ENCODE results near the gene SPAG17.

SPAG17 gene

GRCh38 chr1:118132000-118132399 lies 53.0 kb downstream of the SPAG17 start:
- Histone ChIP-seq H3K27me3 (ENCODE audit: control insufficient read depth in 3 of 3, insufficient read depth in 3 of 3, low read depth in 1 of 3, low read length in 3 of 3) (no peaks in the 10 kb centered on the region), H3K23ac (ENCODE audit: low read depth, low read length, poor library complexity) (no peak overlapping the region), H3K4me1 (ENCODE audit: control insufficient read depth in 2 of 2, insufficient read depth in 1 of 2, low read depth in 1 of 2, low read length in 2 of 2) (peaks cover 0 to 12% of the 10 kb centered on the region in 2 donors), H3K4ac (ENCODE audit: low read length) (no peak overlapping the region), H2BK12ac (ENCODE audit: low read length) (no peak overlapping the region), H3K9ac (ENCODE audit: low read depth, low read length, poor library complexity) (no peak overlapping the region), H2BK5ac (ENCODE audit: low read length) (no peak overlapping the region), H4K8ac (ENCODE audit: low read depth, low read length) (no peak overlapping the region), H2BK15ac (ENCODE audit: low read length) (no peak overlapping the region), H3K27ac (replicated peaks; ENCODE audit: low read length) (no peak overlapping the region), H4K91ac (ENCODE audit: low read depth, low read length, poor library complexity) (no peak overlapping the region), H3K4me3 (ENCODE audit: low read length in 2 of 2) (peak overlapping the region in 1 of 2 donors; percentile 25), H3K9me3 (replicated peaks in 1 of 2; ENCODE audit: control insufficient read depth in 2 of 2, insufficient read depth in 1 of 2, low read depth in 1 of 2, low read length in 2 of 2) (no peaks in the 10 kb centered on the region), H3K36me3 (replicated peaks in 1 of 2; ENCODE audit: control insufficient read depth in 2 of 2, insufficient read depth in 2 of 2, low read length in 2 of 2) (no peaks in the 10 kb centered on the region), H2BK120ac (ENCODE audit: low read depth, low read length) (no peak overlapping the region), H2AK5ac (ENCODE audit: low read depth, low read length) (no peak overlapping the region), H3K18ac (ENCODE audit: low read length) (no peak overlapping the region), H3K4me2 (ENCODE audit: insufficient read depth, low read length, poor library complexity, severe bottlenecking) (no peak overlapping the region), H3K14ac (ENCODE audit: low read length) (no peak overlapping the region), H3K79me1 (ENCODE audit: low read depth, low read length) (no peaks in the 10 kb centered on the region), H2AFZ (ENCODE audit: low read length) (no peak overlapping the region)
- no peak for DNase-seq (ENCODE audit: low spot score)
- no CpG with 5 or more reads among the region's 5 CpGs for WGBS, 2 donors (ENCODE audit: extremely low coverage in 2 of 2, insufficient read length in 2 of 2, insufficient replicate concordance in 1 of 2)

- Histone ChIP-seq H3K9ac (ENCODE audit: low read depth, low read length, poor library complexity) (no peak overlapping the region), H2BK120ac (ENCODE audit: low read depth, low read length) (no peak overlapping the region), H3K27me3 (ENCODE audit: control insufficient read depth in 3 of 3, insufficient read depth in 3 of 3, low read depth in 1 of 3, low read length in 3 of 3) (no peaks in the 10 kb centered on the region), H3K23ac (ENCODE audit: low read depth, low read length, poor library complexity) (no peak overlapping the region), H3K18ac (ENCODE audit: low read length) (no peak overlapping the region), H3K9me3 (replicated peaks in 1 of 2; ENCODE audit: control insufficient read depth in 2 of 2, insufficient read depth in 1 of 2, low read depth in 1 of 2, low read length in 2 of 2) (no peaks in the 10 kb centered on the region), H2BK15ac (ENCODE audit: low read length) (no peak overlapping the region), H2AK5ac (ENCODE audit: low read depth, low read length) (no peak overlapping the region), H4K8ac (ENCODE audit: low read depth, low read length) (no peak overlapping the region), H2AFZ (ENCODE audit: low read length) (peak overlapping the region; percentile 77), H3K4me3 (ENCODE audit: low read length in 2 of 2) (no peak overlapping the region), H2BK5ac (ENCODE audit: low read length) (no peak overlapping the region), H3K27ac (replicated peaks; ENCODE audit: low read length) (no peak overlapping the region), H2BK12ac (ENCODE audit: low read length) (no peak overlapping the region), H3K4ac (ENCODE audit: low read length) (no peak overlapping the region), H3K4me1 (ENCODE audit: control insufficient read depth in 2 of 2, insufficient read depth in 1 of 2, low read depth in 1 of 2, low read length in 2 of 2) (peaks cover 0 to 3% of the 10 kb centered on the region in 2 donors), H3K36me3 (replicated peaks in 1 of 2; ENCODE audit: control insufficient read depth in 2 of 2, insufficient read depth in 2 of 2, low read length in 2 of 2) (no peaks in the 10 kb centered on the region), H3K4me2 (ENCODE audit: insufficient read depth, low read length, poor library complexity, severe bottlenecking) (no peak overlapping the region), H3K14ac (ENCODE audit: low read length) (no peak overlapping the region), H4K91ac (ENCODE audit: low read depth, low read length, poor library complexity) (no peak overlapping the region), H3K79me1 (ENCODE audit: low read depth, low read length) (no peaks in the 10 kb centered on the region)
- WGBS, 2 donors (ENCODE audit: extremely low coverage in 2 of 2, insufficient read length in 2 of 2, insufficient replicate concordance in 1 of 2): no CpG with 5 or more reads among the region's 1 CpG
- no peak for DNase-seq (ENCODE audit: low spot score)
These were observed 56.3 kb downstream of the SPAG17 start for GRCh38 chr1:118128761-118129160.

GRCh38 chr1:118124064-118124463 lies 61.0 kb downstream of the SPAG17 start:
- Histone ChIP-seq H3K4me2 (ENCODE audit: insufficient read depth, low read length, poor library complexity, severe bottlenecking) (no peak overlapping the region), H2AFZ (ENCODE audit: low read length) (no peak overlapping the region), H3K23ac (ENCODE audit: low read depth, low read length, poor library complexity) (no peak overlapping the region), H2BK15ac (ENCODE audit: low read length) (no peak overlapping the region), H4K91ac (ENCODE audit: low read depth, low read length, poor library complexity) (no peak overlapping the region), H3K27me3 (ENCODE audit: control insufficient read depth in 3 of 3, insufficient read depth in 3 of 3, low read depth in 1 of 3, low read length in 3 of 3) (no peaks in the 10 kb centered on the region), H3K4me3 (ENCODE audit: low read length in 2 of 2) (no peak overlapping the region), H3K4me1 (ENCODE audit: control insufficient read depth in 2 of 2, insufficient read depth in 1 of 2, low read depth in 1 of 2, low read length in 2 of 2) (peaks cover 0 to 10% of the 10 kb centered on the region in 2 donors), H3K18ac (ENCODE audit: low read length) (no peak overlapping the region), H3K4ac (ENCODE audit: low read length) (no peak overlapping the region), H2BK120ac (ENCODE audit: low read depth, low read length) (no peak overlapping the region), H4K8ac (ENCODE audit: low read depth, low read length) (no peak overlapping the region), H3K14ac (ENCODE audit: low read length) (no peak overlapping the region), H2BK5ac (ENCODE audit: low read length) (no peak overlapping the region), H3K9me3 (replicated peaks in 1 of 2; ENCODE audit: control insufficient read depth in 2 of 2, insufficient read depth in 1 of 2, low read depth in 1 of 2, low read length in 2 of 2) (no peaks in the 10 kb centered on the region), H3K36me3 (replicated peaks in 1 of 2; ENCODE audit: control insufficient read depth in 2 of 2, insufficient read depth in 2 of 2, low read length in 2 of 2) (no peaks in the 10 kb centered on the region), H3K79me1 (ENCODE audit: low read depth, low read length) (no peaks in the 10 kb centered on the region), H2AK5ac (ENCODE audit: low read depth, low read length) (no peak overlapping the region), H3K27ac (replicated peaks; ENCODE audit: low read length) (no peak overlapping the region), H3K9ac (ENCODE audit: low read depth, low read length, poor library complexity) (no peak overlapping the region), H2BK12ac (ENCODE audit: low read length) (no peak overlapping the region)
- no CpG with 5 or more reads among the region's 3 CpGs for WGBS, 2 donors (ENCODE audit: extremely low coverage in 2 of 2, insufficient read length in 2 of 2, insufficient replicate concordance in 1 of 2)
- DNase-seq (ENCODE audit: low spot score): no peak

- no peak overlapping the region for H2BK120ac ChIP-seq (ENCODE audit: low read depth, low read length)
- peaks cover 1 to 14% of the 10 kb centered on the region in 2 donors for H3K4me1 ChIP-seq (ENCODE audit: control insufficient read depth in 2 of 2, insufficient read depth in 1 of 2, low read depth in 1 of 2, low read length in 2 of 2)
- H2AK5ac ChIP-seq (ENCODE audit: low read depth, low read length): no peak overlapping the region
- no peaks in the 10 kb centered on the region for H3K9me3 ChIP-seq (replicated peaks in 1 of 2; ENCODE audit: control insufficient read depth in 2 of 2, insufficient read depth in 1 of 2, low read depth in 1 of 2, low read length in 2 of 2)
- no peak overlapping the region for H3K4me3 ChIP-seq (ENCODE audit: low read length in 2 of 2)
- no peak overlapping the region for H3K23ac ChIP-seq (ENCODE audit: low read depth, low read length, poor library complexity)
- H2BK5ac ChIP-seq (ENCODE audit: low read length): no peak overlapping the region
- DNase-seq (ENCODE audit: low spot score): no peak
- H3K4me2 ChIP-seq (ENCODE audit: insufficient read depth, low read length, poor library complexity, severe bottlenecking): no peak overlapping the region
- no peak overlapping the region for H3K27ac ChIP-seq (replicated peaks; ENCODE audit: low read length)
- no CpG with 5 or more reads among the region's 3 CpGs for WGBS, 2 donors (ENCODE audit: extremely low coverage in 2 of 2, insufficient read length in 2 of 2, insufficient replicate concordance in 1 of 2)
- H4K91ac ChIP-seq (ENCODE audit: low read depth, low read length, poor library complexity): no peak overlapping the region
- H2AFZ ChIP-seq (ENCODE audit: low read length): no peak overlapping the region
- no peak overlapping the region for H4K8ac ChIP-seq (ENCODE audit: low read depth, low read length)
- no peak overlapping the region for H2BK15ac ChIP-seq (ENCODE audit: low read length)
- no peak overlapping the region for H2BK12ac ChIP-seq (ENCODE audit: low read length)
- no peak overlapping the region for H3K18ac ChIP-seq (ENCODE audit: low read length)
- no peaks in the 10 kb centered on the region for H3K27me3 ChIP-seq (ENCODE audit: control insufficient read depth in 3 of 3, insufficient read depth in 3 of 3, low read depth in 1 of 3, low read length in 3 of 3)
- H3K79me1 ChIP-seq (ENCODE audit: low read depth, low read length): no peaks in the 10 kb centered on the region
- H3K9ac ChIP-seq (ENCODE audit: low read depth, low read length, poor library complexity): no peak overlapping the region
- H3K4ac ChIP-seq (ENCODE audit: low read length): no peak overlapping the region
- H3K36me3 ChIP-seq (replicated peaks in 1 of 2; ENCODE audit: control insufficient read depth in 2 of 2, insufficient read depth in 2 of 2, low read length in 2 of 2): no peaks in the 10 kb centered on the region
- no peak overlapping the region for H3K14ac ChIP-seq (ENCODE audit: low read length)
These were observed 61.8 kb downstream of the SPAG17 start for GRCh38 chr1:118123116-118123839.
